Right lobe of liver (tissue), 6 donors: ENCODE results near the gene PCDHB4. TPM values are rescaled to one million over a fixed set of nuclear protein-coding genes. Genes with fewer than 3 reads are reported as not detected.
"Not testable (repeated sequence)": the region's sequence is repeated elsewhere in the genome, so short reads cannot be mapped to it uniquely, and the experiment has no call there.

Experiments used
- ATAC-seq, 4 donors: fragments of 200-7000 bp; cut with Tn5 transposase; one replicate each; pipeline ENCODE4 v1.9.1; 2020; ENCODE audit warnings: mild to moderate bottlenecking in 4 of 4, moderate library complexity in 4 of 4
- DNase-seq, 3 donors: peaks; one replicate each; pipeline ENCODE4 v3.0.0-alpha.2; 2020
- H3K27ac ChIP-seq, 3 donors: fragments of 200-600 bp; one replicate each; pipeline ENCODE4 v1.8.0; 2022
- H3K27me3 ChIP-seq, 2 donors: fragments of 200-600 bp; one replicate each; pipeline ENCODE4 v1.8.0; 2022
- H3K36me3 ChIP-seq, 4 donors: fragments of 200-600 bp; sonication (generic) in 1 of 4; one replicate each; pipeline versions ENCODE4 v1.5.1 to v1.8.0; 2017 to 2022; ENCODE audit warnings: control low read depth in 1 of 4
- H3K4me1 ChIP-seq, 4 donors: fragments of 200-600 bp; sonication (generic) in 1 of 4; one replicate each; pipeline versions ENCODE4 v1.5.1 to v1.8.0; 2017 to 2022; ENCODE audit warnings: control low read depth in 1 of 4
- H3K4me3 ChIP-seq, 3 donors: fragments of 200-600 bp; one replicate each; pipeline ENCODE4 v1.8.0; 2022
- H3K9me3 ChIP-seq, 4 donors: fragments of 200-600 bp; sonication (generic) in 1 of 4; one replicate each; pipeline versions ENCODE4 v1.5.1 to v1.8.0; 2017 to 2022; ENCODE audit warnings: control low read depth in 1 of 4
- CTCF ChIP-seq, 4 donors: fragments of 200-600 bp in 3 of 4; fragments of 450-650 bp in 1 of 4; IDR thresholded peaks; one replicate each; pipeline versions ENCODE4 v1.5.1 to v1.8.0; 2016 to 2022; ENCODE audit warnings: antibody characterized with exemption in 4 of 4, mild to moderate bottlenecking in 2 of 4
- POLR2A ChIP-seq: fragments of 450-650 bp; IDR thresholded peaks from one replicate; pipeline ENCODE4 v1.6.1; 2017; ENCODE audit warnings: antibody characterized with exemption, mild to moderate bottlenecking
- WGBS: methylation state at CpG from one replicate; pipeline ENCODE4 v1.1.6; 2018; ENCODE audit warnings: low coverage, low lambda C conversion rate; ENCODE audit not compliant: insufficient coverage; ENCODE audit errors: missing lambda C conversion rate; 5-methylcytosine and 5-hydroxymethylcytosine counted together
- intact Hi-C, 2 donors: fragments of 100-400 bp; cut with DNase I; formaldehyde crosslinking; loops; one replicate each; pipeline versions ENCODE4 v1.11.2 to v1.14.1; 2022
- total RNA-seq, 6 experiments: library from RNA; depleted of rRNA in 2 of 6; stranded (reverse); fragments of >200 nt in 2 of 6; fragmentation: NEBNext Ultra II Directional in 3 of 6; extraction: Animal tissue kit (Norgen Biotek cat#: 25700) in 3 of 6; gene quantifications; one replicate each; pipeline versions ENCODE4 v1.1.0 to v1.2.4, GENCODE V29; 2016 to 2023
- donor health status: DM: no; HTN: yes; CAD: no.
- donor health status: DM: no; HTN: no; CAD: no.
- donor health status: DM: no; HTN: no; CAD: no.
- donor health status: DM: no; HTN: yes; CAD: no.
- donor health status: DM: no; HTN: yes; CAD: no.

The PCDHB4 gene
- total RNA-seq, 6 experiments from 2014 or later, result 0.10 to 0.35 (median 0.20) TPM

- Histone ChIP-seq H3K27me3 (peaks cover 6 to 12% of the 10 kb centered on the region in 2 donors), H3K27ac (no peak overlapping the region), H3K9me3 (no peaks in the 10 kb centered on the region), H3K4me3 (no peak overlapping the region), H3K36me3 (no peaks in the 10 kb centered on the region), H3K4me1 (no peaks in the 10 kb centered on the region)
- TF ChIP-seq POLR2A, result no peak
- no peak for TF ChIP-seq CTCF (IDR thresholded peaks at IDR 0.05)
- 89% methylated on average over 1 of the region's 1 CpG for WGBS
- DNase-seq (no peak), ATAC-seq (no peak)
- intact Hi-C loops, result no loop called here
Measured at GRCh38 chr5:141127305-141127704, 5.7 kb downstream of the PCDHB4 start.

GRCh38 chr5:141135030-141135717, 13.6 kb downstream of the PCDHB4 start, which contains the start of gene PCDHB5:
TSS of gene PCDHB5 (plus strand) at chr5:141135206. CDS start at chr5:141135435, 229 bp downstream.
- WGBS, result 11% methylated on average over 20 of the region's 22 CpGs
- Histone ChIP-seq H3K9me3 (no peaks in the 10 kb centered on the region), H3K36me3 (no peaks in the 10 kb centered on the region), H3K4me1 (no peaks in the 10 kb centered on the region), H3K27me3 (no peaks in the 10 kb centered on the region), H3K4me3 (peak within 1 kb of the TSS in 2 of 3 donors; percentile 34), H3K27ac (no peak within 1 kb of the TSS)
- intact Hi-C loops, result no loop called here
- TF ChIP-seq CTCF (IDR thresholded peaks at IDR 0.05) (peak; percentile 13 to 43 (median 32)), POLR2A (no peak)
- no peak for DNase-seq
- ATAC-seq, result peak; percentile 42 to 64 (median 62)

DNA sequence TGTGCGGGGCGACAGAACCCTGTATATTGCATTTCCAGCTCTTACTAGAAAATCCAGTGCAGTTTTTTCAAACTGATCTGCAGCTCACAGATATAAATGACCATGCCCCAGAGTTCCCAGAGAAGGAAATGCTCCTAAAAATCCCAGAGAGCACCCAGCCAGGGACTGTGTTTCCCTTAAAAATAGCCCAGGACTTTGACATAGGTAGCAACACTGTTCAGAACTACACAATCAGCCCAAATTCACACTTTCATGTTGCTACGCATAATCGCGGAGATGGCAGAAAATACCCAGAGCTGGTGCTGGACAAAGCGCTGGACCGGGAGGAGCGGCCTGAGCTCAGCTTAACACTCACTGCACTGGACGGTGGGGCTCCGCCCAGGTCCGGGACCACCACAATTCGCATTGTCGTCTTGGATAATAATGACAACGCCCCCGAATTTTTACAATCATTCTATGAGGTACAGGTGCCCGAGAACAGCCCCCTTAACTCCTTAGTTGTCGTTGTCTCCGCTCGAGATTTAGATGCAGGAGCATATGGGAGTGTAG, 14.2 kb downstream of the PCDHB4 start:
- Histone ChIP-seq H3K4me3 (peak overlapping the region in 2 of 3 donors; percentile 34), H3K36me3 (no peaks in the 10 kb centered on the region), H3K27ac (no peak overlapping the region), H3K4me1 (no peaks in the 10 kb centered on the region), H3K27me3 (no peaks in the 10 kb centered on the region), H3K9me3 (no peaks in the 10 kb centered on the region)
- ATAC-seq (no peak), DNase-seq (no peak)
- WGBS, result 49% methylated on average over 17 of the region's 19 CpGs
- no peak for TF ChIP-seq CTCF (IDR thresholded peaks at IDR 0.05)
- no peak for TF ChIP-seq POLR2A
- intact Hi-C loops, result no loop called here

GRCh38 chr5:141137346-141137745, 15.7 kb downstream of the PCDHB4 start:
- H3K27ac ChIP-seq, H3K4me3 ChIP-seq, ATAC-seq, H3K27me3 ChIP-seq, H3K4me1 ChIP-seq, DNase-seq, intact Hi-C loops, H3K9me3 ChIP-seq, H3K36me3 ChIP-seq: not testable (repeated sequence)
- WGBS, result 29% methylated on average over 3 of the region's 34 CpGs

DNA sequence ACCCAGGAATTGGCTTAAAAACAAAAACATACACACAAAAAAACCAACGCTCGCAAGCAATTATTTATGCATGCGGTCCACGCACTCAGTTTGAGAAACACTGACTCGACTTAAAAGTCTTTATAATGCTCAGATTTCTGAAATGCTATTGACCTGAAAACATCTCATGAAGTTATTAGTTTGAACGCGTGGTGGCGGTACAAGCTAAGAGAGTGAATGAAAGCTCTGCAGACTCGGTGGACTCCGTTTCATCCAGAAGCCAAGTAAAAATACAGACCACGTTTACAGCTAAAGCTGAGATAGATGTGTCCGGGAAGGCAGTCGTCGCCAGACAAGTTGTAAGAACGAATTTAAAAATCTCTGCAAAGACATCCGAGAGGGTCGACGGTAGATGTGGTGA, 28.2 kb downstream of the PCDHB4 start, which contains the start of gene PCDHB6:
TSS of gene PCDHB6 (plus strand) at position 246 of the 400 bp plus-strand sequence. CDS start 201 bp downstream, outside the sequence.
- intact Hi-C loops, result no loop called here
- H3K27ac ChIP-seq, result no peak within 1 kb of the TSS
- WGBS, result 11% methylated on average over 18 of the region's 18 CpGs
- no peaks in the 10 kb centered on the region for H3K36me3 ChIP-seq
- H3K27me3 ChIP-seq, result peaks cover 0 to 5% of the 10 kb centered on the region in 2 donors
- no peaks in the 10 kb centered on the region for H3K9me3 ChIP-seq
- no peaks in the 10 kb centered on the region for H3K4me1 ChIP-seq
- H3K4me3 ChIP-seq, result no peak within 1 kb of the TSS
- TF ChIP-seq CTCF (IDR thresholded peaks at IDR 0.05) (peak in 1 of 4 donors; percentile 14), POLR2A (no peak)
- DNase-seq, result no peak
- ATAC-seq, result no peak
